Measurements from ENCODE around the gene INSRR. TPM values are rescaled to one million over a fixed set of nuclear protein-coding genes. Genes with fewer than 3 reads are reported as not detected.

INSRR gene
- polyA plus RNA-seq, 3 donors: not detected

- Histone ChIP-seq H2AFZ (ENCODE audit: insufficient read depth, low read depth, low read length, poor library complexity, severe bottlenecking) (no peak overlapping the region), H3K9me3 (replicated peaks in 1 of 2; ENCODE audit: control insufficient read depth in 1 of 2, insufficient read depth in 1 of 2, low read length in 2 of 2) (no peaks in the 10 kb centered on the region), H3K4me2 (replicated peaks; ENCODE audit: extremely low read depth, low read length, poor library complexity, severe bottlenecking) (no peak overlapping the region), H3K27ac (ENCODE audit: low read depth in 1 of 2, low read length in 2 of 2) (no peak overlapping the region), H3K79me2 (ENCODE audit: insufficient read depth, low read length) (no peaks in the 10 kb centered on the region), H3K4me1 (ENCODE audit: control insufficient read depth in 1 of 2, insufficient read depth in 2 of 2, low read length in 2 of 2) (peaks cover 8 to 9% of the 10 kb centered on the region in 2 donors), H3K4me3 (replicated peaks in 1 of 3; ENCODE audit: low read depth in 2 of 3, low read length in 3 of 3) (no peak overlapping the region), H3K27me3 (ENCODE audit: control insufficient read depth in 2 of 2, insufficient read depth in 2 of 2, low read length in 2 of 2) (no peaks in the 10 kb centered on the region), H4K20me1 (ENCODE audit: insufficient read depth, low read length) (no peaks in the 10 kb centered on the region), H3K36me3 (replicated peaks in 1 of 2; ENCODE audit: control insufficient read depth in 1 of 2, insufficient read depth in 2 of 2, low read length in 2 of 2) (no peaks in the 10 kb centered on the region), H3K9ac (ENCODE audit: insufficient read depth, low read length, poor library complexity, severe bottlenecking) (no peak overlapping the region)
- Mint-ChIP-seq H3K27me3 (ENCODE audit: low read depth in 3 of 3) (peaks cover 11 to 15% (median 13%) of the 10 kb centered on the region in 3 donors), H3K36me3 (no peaks in the 10 kb centered on the region), H3K27ac (peak overlapping the region in 1 of 7 donors; percentile 73), H3K9me3 (no peaks in the 10 kb centered on the region), H3K4me1 (peaks cover 21% of the 10 kb centered on the region), H3K4me3 (no peak overlapping the region)
- DNase-seq: no peak
- TF ChIP-seq CTCF (IDR thresholded peaks at IDR 0.05): no peak
- intact Hi-C loops (cut with micrococcal nuclease): no loop called here
- 89% methylated on average over 2 of the region's 6 CpGs for WGBS (ENCODE audit: insufficient coverage)
These were observed 42.1 kb upstream of the INSRR start for GRCh38 chr1:156900896-156901589.

GRCh38 chr1:156899956-156900718, 41.2 kb upstream of the INSRR start:
- Mint-ChIP-seq H3K4me1 (peaks cover 14% of the 10 kb centered on the region), H3K27me3 (ENCODE audit: low read depth in 3 of 3) (peaks cover 17 to 19% (median 19%) of the 10 kb centered on the region in 3 donors), H3K4me3 (peak overlapping the region in 1 of 2 donors; percentile 59), H3K9me3 (no peaks in the 10 kb centered on the region), H3K36me3 (no peaks in the 10 kb centered on the region), H3K27ac (no peak overlapping the region)
- 92% methylated on average over 6 of the region's 12 CpGs for WGBS (ENCODE audit: insufficient coverage)
- H4K20me1 ChIP-seq (ENCODE audit: insufficient read depth, low read length): no peaks in the 10 kb centered on the region
- no peak overlapping the region for H2AFZ ChIP-seq (ENCODE audit: insufficient read depth, low read depth, low read length, poor library complexity, severe bottlenecking)
- H3K27ac ChIP-seq (ENCODE audit: low read depth in 1 of 2, low read length in 2 of 2): no peak overlapping the region
- H3K4me2 ChIP-seq (replicated peaks; ENCODE audit: extremely low read depth, low read length, poor library complexity, severe bottlenecking): no peak overlapping the region
- no peak for TF ChIP-seq CTCF (IDR thresholded peaks at IDR 0.05)
- H3K4me3 ChIP-seq (replicated peaks in 1 of 3; ENCODE audit: low read depth in 2 of 3, low read length in 3 of 3): no peak overlapping the region
- no peaks in the 10 kb centered on the region for H3K36me3 ChIP-seq (replicated peaks in 1 of 2; ENCODE audit: control insufficient read depth in 1 of 2, insufficient read depth in 2 of 2, low read length in 2 of 2)
- H3K27me3 ChIP-seq (ENCODE audit: control insufficient read depth in 2 of 2, insufficient read depth in 2 of 2, low read length in 2 of 2): peaks cover 0 to 6% of the 10 kb centered on the region in 2 donors
- peaks cover 8 to 9% of the 10 kb centered on the region in 2 donors for H3K4me1 ChIP-seq (ENCODE audit: control insufficient read depth in 1 of 2, insufficient read depth in 2 of 2, low read length in 2 of 2)
- H3K9ac ChIP-seq (ENCODE audit: insufficient read depth, low read length, poor library complexity, severe bottlenecking): no peak overlapping the region
- H3K9me3 ChIP-seq (replicated peaks in 1 of 2; ENCODE audit: control insufficient read depth in 1 of 2, insufficient read depth in 1 of 2, low read length in 2 of 2): no peaks in the 10 kb centered on the region
- no peaks in the 10 kb centered on the region for H3K79me2 ChIP-seq (ENCODE audit: insufficient read depth, low read length)
- intact Hi-C loops (cut with micrococcal nuclease): loop anchor here in 1 of 2 donors (10.0 kb wide), 1 partner anchor 85 kb away; the partner anchor contains the start of gene SH2D2A
- no peak for DNase-seq

All from CD14-positive monocyte (primary cell).